CD4-positive, alpha-beta T cell treated with Interleukin-21 for 1 hour (primary cell): ENCODE measurements around the gene SLC25A24.
"Not testable (repeated sequence)": the region's sequence is repeated elsewhere in the genome, so short reads cannot be mapped to it uniquely, and the experiment has no call there.

ENCODE experiments used
- DNase-seq: peaks from one replicate; pipeline ENCODE4 v3.0.0-alpha.2; 2020

Gene SLC25A24

DNA sequence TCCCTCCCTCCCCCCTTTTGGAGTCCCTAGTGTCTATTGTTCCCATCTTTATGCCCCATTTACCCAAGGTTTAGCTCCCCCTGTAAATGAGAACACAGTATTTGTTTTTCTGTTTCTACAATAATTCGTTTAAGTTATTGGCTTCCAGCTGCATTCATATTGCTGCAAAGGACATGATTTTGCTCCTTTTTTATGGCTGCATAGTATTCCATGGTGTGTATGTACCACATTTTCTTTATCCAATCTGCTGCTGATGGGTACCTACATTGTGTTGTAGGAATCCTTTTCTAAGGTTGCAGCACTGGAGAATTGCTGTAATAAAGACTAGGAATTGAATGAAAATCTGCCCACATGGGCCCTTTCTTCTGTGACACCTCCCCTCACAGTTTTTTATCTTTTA is 6.8 kb downstream of the SLC25A24 start:
- no peak for DNase-seq

GRCh38 chr1:108192581-108192980 is 7.6 kb downstream of the SLC25A24 start:
- no peak for DNase-seq

DNA sequence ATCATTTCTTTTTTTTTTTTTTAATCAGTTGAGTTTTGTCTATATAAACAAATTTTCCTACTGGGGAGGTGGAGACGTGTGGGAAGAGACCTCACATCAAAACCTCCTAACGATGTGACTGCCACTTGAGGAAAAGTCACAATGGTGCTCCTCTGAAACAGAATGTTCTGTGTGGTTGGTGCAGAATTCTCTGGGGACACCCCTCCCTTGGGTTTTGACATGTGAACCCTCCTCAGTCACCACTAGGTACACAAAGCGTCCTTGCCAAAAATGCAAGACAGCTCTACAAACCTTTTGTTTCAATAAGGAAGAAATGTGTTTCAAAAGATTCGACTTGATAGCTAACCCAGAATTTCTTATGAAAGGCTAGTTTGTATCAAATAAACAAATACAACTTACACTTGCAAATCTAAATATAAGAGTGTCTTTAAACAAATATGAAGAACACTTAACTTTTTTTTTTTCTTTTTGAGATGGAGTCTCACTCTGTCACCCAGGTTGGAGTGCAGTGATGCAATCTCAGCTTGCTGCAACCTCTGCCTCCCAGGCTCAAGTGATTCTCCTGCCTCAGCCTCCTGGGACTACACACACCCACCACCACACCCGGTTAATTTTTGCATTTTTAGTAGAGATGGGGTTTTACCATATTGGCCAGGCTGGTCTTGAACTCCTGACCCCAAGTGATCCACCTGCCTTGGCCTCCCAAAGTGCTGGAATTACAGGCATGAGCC is 9.3 kb downstream of the SLC25A24 start:
- no peak for DNase-seq

DNA sequence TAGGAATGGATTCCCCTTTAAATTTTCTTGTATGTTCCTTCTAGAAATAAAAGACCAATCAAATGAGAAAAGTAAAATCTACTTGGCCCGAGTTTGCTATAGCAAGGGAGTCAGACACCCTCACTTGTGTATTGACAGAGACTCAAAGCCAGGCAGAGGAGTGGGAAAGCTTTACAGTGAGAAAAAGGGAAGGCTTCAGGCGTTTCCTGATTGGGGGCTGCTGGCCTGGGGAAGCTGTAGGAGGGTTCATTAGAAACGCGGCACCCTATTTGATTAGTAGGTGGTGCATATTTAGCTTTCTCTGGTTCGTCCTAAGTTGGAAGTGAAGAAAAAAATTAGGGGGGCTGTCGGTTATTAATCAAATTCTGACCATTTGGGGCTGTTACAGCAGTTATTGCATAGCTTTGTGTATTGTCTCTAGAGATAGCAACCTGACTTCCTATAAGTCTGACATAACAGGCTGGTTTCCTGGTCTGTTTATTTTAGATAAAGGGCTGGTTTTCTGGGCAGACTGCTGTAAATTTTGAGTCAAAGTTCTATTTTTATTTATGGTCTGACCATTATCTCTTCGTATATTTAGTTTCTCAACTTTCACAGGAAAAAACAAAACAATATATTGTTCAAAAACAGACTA is 10.0 kb downstream of the SLC25A24 start:
- no peak for DNase-seq

GRCh38 chr1:108188801-108189200 is 11.3 kb downstream of the SLC25A24 start:
- DNase-seq = no peak

DNA sequence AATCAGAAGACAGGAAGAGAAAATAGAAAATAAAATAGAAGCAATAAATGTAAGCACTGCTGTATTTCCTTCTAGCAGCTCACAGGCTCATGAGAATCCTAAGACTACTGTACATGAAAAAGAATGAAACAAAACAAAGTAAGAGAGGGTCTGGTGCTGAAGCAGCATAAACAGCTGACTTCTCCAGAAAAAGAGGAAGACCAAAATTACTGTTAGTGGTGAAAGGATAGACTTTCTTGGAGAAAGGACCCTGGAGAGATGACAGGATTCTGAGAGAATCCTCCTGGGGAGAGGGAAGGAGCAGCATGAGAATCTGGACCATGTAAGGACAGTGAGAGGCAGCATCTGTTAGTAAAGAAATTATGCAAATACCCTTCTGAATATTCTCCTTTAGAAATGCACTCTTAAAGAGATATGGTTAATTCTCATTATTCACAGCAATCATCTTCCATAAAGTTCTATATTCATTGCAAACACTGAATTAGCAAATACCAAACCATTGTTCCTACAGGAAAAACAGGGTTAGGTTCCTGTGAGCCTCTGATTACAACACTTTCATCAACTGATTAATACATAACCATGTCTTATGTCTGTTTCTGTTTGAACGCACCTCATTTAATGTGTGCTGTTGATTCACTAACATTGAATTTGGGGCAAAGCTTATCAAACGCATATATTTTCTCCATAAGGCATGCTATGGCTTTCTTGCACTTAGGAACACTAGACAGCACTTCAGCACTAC is 17.0 kb downstream of the SLC25A24 start:
- no peak for DNase-seq

- no peak for DNase-seq
Observed at GRCh38 chr1:108179018-108179417, 21.1 kb downstream of the SLC25A24 start.

DNA sequence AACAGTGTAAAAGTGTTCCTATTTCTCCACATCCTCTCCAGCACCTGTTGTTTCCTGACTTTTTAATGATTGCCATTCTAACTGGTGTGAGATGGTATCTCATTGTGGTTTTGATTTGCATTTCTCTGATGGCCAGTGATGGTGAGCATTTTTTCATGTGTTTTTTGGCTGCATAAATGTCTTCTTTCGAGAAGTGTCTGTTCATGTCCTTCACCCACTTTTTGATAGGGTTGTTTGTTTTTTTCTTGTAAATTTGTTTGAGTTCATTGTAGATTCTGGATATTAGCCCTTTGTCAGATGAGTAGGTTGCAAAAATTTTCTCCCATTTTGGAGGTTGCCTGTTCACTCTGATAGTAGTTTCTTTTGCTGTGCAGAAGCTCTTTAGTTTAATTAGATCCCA is 37.7 kb downstream of the SLC25A24 start:
- DNase-seq = not testable (repeated sequence)

DNA sequence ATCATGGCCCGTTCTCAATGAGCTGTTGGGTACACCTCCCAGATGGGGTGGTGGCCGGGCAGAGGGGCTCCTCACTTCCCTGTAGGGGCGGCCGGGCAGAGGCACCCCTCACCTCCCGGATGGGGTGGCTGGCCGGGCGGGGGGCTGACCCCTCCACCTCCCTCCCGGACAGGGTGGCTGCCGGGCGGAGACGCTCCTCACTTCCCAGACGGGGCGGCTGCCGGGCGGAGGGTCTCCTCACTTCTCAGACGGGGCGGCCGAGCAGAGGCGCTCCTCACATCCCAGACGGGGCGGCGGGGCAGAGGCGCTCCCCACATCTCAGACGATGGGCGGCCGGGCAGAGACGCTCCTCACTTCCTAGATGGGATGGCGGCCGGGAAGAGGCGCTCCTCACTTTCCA is 40.2 kb downstream of the SLC25A24 start:
- DNase-seq = not testable (repeated sequence)

GRCh38 chr1:108158893-108159453 is 41.2 kb downstream of the SLC25A24 start:
- DNase-seq = no peak

- DNase-seq = no peak
Observed at GRCh38 chr1:108154314-108154713, 45.8 kb downstream of the SLC25A24 start.

- DNase-seq = peak; percentile 1
Observed at GRCh38 chr1:108152782-108153222, 47.3 kb downstream of the SLC25A24 start.

DNA sequence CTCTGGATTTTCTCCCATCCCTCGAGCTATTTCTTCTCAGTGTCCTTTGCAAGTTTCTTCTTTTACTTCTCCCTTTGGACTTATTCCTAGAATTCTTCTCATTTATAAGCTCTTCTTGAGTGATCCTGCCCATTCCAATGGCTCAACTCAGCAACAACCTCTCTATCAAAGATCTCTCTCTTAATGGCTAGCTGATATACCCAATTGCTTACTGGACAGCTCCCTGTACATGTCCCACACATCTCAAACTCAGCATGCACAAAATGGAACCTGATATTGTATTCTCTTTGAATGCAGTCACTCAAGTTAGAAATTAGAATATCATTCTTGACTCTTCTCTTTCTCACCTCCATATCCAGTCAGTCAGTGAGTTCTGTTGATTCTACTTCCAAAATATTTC is 48.6 kb downstream of the SLC25A24 start:
- no peak for DNase-seq

DNA sequence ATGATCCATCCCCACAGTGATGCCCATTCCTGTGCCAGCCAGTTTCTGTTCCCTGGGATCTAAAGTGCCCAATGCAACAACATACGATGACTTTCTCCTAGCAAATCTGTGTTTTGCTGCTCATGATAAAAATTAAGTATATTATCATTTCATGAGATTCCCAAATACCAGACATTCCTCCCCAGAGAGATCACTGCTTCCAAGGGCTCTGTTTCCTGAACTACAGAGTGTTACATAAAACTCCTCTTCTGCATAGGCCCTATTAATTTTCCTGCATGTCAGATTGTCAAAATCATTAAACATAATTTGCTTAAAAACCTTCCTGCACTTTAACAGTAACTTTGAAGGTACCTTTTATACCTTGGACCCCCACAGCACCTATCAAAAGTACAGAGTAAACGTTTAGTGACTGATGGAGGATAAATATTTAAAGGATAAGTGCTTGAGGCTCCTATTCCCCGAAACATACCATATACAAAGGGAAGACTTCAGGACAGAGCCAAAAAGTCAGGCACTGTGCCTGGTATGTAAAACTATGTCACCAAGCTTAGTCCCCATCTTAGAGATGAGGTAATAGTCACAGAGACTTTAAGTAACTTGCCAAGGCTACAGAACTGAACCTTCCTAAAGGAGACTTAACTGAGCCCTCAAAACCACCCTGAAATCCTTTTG is 50.2 kb downstream of the SLC25A24 start:
- no peak for DNase-seq

- not testable (repeated sequence) for DNase-seq
Observed at GRCh38 chr1:108144569-108144968, 55.6 kb downstream of the SLC25A24 start.

DNA sequence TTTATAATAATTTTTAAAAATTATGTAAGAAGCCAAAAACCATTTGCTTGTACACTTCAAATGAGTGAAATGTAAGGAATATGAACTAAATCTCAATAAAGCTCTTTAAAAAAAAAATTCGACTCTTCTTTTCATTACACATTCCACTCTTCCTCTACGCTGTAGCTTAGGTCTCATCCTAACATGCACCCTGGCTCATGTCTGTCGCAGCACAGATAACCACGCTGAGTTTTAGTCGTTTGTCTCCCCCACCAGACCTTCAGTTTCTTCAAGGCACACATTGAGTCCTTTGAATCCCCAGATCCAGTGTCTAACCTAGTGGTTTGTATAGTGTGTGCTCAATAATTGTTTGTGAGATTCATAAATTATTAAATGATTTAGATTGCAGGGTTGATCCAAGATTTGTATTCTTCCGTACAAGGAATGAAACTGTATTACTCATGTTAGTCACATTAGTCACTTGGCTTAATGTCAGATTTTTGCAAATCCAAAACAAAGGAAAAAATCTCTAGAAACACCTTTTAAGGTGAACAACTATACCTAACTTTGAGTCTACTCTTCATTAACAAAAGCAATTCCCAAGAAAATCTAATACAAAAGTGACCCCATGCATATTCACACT is 57.3 kb downstream of the SLC25A24 start:
- no peak for DNase-seq

DNA sequence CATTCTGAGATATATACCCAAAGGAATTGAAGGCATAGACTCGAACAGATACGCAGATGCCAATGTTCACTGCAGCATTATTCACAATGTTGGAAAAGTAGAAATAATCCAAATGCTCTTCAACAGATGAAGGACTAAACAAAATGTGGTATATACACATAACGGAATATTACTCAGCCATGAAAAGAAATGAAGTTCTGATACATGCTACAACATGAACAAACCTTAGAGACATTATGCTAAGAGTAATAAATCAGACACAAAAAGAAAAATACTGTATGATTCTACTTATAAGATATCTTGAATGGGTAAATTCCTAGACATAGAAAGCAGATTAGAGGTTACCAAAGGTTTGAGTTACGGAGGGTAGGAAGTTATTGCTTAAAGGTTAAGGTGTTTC is 57.9 kb downstream of the SLC25A24 start:
- DNase-seq = no peak

DNA sequence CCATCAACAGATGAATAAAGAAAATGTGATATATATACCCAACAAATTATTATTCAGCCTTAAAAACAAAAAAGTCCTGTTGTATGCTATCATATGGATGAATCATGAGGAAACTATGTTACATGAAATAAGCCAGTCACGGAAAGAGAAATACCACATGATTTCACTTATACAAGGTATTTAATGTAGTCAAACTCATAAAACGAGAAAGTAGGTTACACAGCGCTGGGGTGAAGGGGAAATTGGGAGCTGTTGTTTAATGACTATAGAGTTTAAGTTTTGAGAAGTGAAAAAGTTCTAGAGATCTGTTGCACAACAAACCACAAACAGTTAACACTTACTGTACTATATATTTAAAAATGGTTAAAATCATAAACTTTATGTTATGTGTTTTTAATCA is 58.5 kb downstream of the SLC25A24 start:
- no peak for DNase-seq

DNA sequence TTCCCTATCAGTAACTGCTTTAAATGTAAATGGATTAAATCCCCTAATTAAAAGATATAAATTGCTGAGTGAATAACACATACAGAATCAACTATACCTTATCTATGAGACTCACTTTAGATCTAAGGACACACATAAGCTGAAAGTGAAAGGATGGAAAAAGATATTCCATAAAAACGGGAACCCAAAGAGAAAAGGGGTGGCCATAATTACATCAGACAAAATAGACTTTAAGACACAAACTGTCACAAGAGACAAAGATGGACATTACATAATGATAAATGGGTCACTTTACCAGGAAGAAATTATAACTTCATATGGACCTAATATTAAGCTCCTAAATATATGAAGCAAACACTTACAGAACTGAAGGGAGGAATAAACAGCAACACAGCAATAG is 59.2 kb downstream of the SLC25A24 start:
- DNase-seq = no peak

DNA sequence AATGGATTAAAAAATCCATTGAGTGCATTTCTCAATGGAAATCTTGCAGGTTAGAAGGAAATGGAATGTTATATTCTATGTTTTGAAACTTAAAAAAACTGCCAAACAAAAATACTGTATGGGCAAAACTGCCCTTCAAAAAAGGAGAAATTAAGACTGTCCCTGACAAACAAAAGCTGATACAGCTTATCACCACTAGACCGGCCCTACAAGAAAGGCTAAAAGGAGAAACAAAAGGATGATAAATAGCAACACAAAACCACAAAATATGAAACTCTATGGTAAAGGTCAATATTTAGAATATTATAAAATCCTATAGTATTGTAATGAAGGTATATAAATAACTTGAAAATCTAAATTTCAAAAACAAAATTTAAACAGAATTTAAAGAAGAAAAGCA is 60.0 kb downstream of the SLC25A24 start:
- DNase-seq = no peak

DNA sequence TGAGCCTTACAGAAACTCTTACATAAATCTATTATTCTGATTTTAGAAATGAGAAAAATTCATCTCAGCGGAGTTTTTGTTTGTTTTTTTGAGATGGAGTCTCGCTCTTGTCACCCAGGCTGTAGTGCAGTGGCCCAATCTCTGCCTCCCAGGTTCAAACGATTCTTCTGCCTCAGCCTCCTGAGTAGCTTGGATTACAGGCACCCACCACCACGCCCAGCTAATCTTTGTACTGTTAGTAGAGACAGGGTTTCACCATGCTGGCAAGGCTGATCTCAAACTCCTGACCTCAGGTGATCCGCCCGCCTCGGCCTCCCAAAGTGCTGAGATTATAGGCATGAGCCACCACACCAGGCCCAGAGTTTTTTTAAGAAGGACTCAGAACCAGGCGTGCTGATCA is 60.6 kb downstream of the SLC25A24 start:
- not testable (repeated sequence) for DNase-seq

GRCh38 chr1:108133148-108133547 is 67.0 kb downstream of the SLC25A24 start:
- DNase-seq = not testable (repeated sequence)

GRCh38 chr1:108132367-108132766 is 67.8 kb downstream of the SLC25A24 start:
- DNase-seq = not testable (repeated sequence)
